ENCODE results near the gene PAF1.

GRCh38 chr19:39417463-39418181 lies 26.7 kb upstream of the PAF1 start:
- TF ChIP-seq TAF1 (conservative IDR thresholded peaks at IDR 0.05) (no peak), MAX (IDR thresholded peaks at IDR 0.05) (no peak), CTCF (IDR thresholded peaks at IDR 0.05; ENCODE audit: low read depth, low read length, missing input control) (no peak), SP1 (IDR thresholded peaks at IDR 0.05) (no peak), GABPA (IDR thresholded peaks at IDR 0.05 in 1 of 2, conservative IDR thresholded peaks at IDR 0.05 in 1 of 2) (no peak), ZBTB33 (IDR thresholded peaks at IDR 0.05) (no peak), EGR1 (IDR thresholded peaks at IDR 0.05; ENCODE audit: low read depth in 2 of 2) (no peak), FOXA1 (IDR thresholded peaks at IDR 0.05) (no peak), YY1 (IDR thresholded peaks at IDR 0.05) (no peak)

All from liver (tissue), 3 donors.